A549 (cell line): ENCODE data around the gene TMEM158. TPM values are rescaled to one million over a fixed set of nuclear protein-coding genes. Genes with fewer than 3 reads are reported as not detected.

Experiments
- ATAC-seq, 2 experiments: fragments of 200-7000 bp in 1 of 2; fragments of >200 bp in 1 of 2; cut with Nextera tagmentation in 1 of 2; cut with Tn5 transposase in 1 of 2; 3 replicates each; pipeline versions ENCODE4 v1.8.0 to v1.9.1; 2018 to 2020; ENCODE audit warnings: mild to moderate bottlenecking in 1 of 2, moderate library complexity in 1 of 2
- CTCF ChIA-PET: fragments of 300-600 bp; sonication (Branson Sonifier 250); formaldehyde crosslinking; extraction: SDS; loops from one replicate; lab custom pipeline; 2021; ENCODE audit warnings: antibody characterized with exemption, inconsistent platforms; lab: Yijun Ruan, JAX
- POLR2A ChIA-PET: fragments of 350-600 bp; formaldehyde crosslinking; extraction: SDS; loops from one replicate; lab custom pipeline; 2021; ENCODE audit warnings: antibody characterized with exemption, inconsistent platforms; lab: Yijun Ruan, JAX
- DNase-seq, 2 experiments: peaks; one replicate each; pipeline versions ENCODE4 v3.0.0 to v3.0.0-alpha.2; 2011 to 2016; ENCODE audit warnings: low read depth in 1 of 2, low spot score in 1 of 2
- FAIRE-seq: peaks from 2 replicates; lab custom pipeline; 2011; peaks lifted over from hg19 to GRCh38; lab: Jason Lieb, UNC
- H3K27ac ChIP-seq, 2 experiments: fragments of >200 bp; sonication (Bioruptor Twin); formaldehyde crosslinking; 3 replicates each; pipeline ENCODE4 v1.5.1; 2016 to 2017
- H3K4me1 ChIP-seq: fragments of >200 bp; sonication (Bioruptor Twin); formaldehyde crosslinking; 3 replicates; pipeline ENCODE4 v1.6.1; 2016
- H3K4me2 ChIP-seq: fragments of >200 bp; sonication (Bioruptor Twin); formaldehyde crosslinking; 3 replicates; pipeline ENCODE4 v1.6.1; 2016
- H3K4me3 ChIP-seq: fragments of >200 bp; sonication (Bioruptor Twin); formaldehyde crosslinking; 3 replicates; pipeline ENCODE4 v1.5.1; 2016
- H3K9me3 ChIP-seq: fragments of >200 bp; sonication (Bioruptor Twin); formaldehyde crosslinking; 3 replicates; pipeline ENCODE4 v1.6.1; 2016
- ATOH8 ChIP-seq: fragments of 250-450 bp; sonication (Bioruptor Pico); IDR thresholded peaks from 2 replicates; pipeline ENCODE4 v1.5.0; 2020; ENCODE audit warnings: low read depth, mild to moderate bottlenecking, moderate library complexity
- CBX8 ChIP-seq: fragments of 200-600 bp; sonication (generic); IDR thresholded peaks from 2 replicates; pipeline ENCODE4 v1.6.1; 2016
- CEBPB ChIP-seq, 2 experiments: fragments of >200 bp in 1 of 2; sonication (Bioruptor Twin) in 1 of 2; formaldehyde crosslinking in 1 of 2; IDR thresholded peaks; 2 replicates each; pipeline ENCODE4 v1.6.1; 2012 to 2016
- ESRRA ChIP-seq: fragments of 150-350 bp; IDR thresholded peaks from 2 replicates; pipeline ENCODE4 v1.6.1; 2014; ENCODE audit warnings: mild to moderate bottlenecking, low read length, borderline replicate concordance
- FOSL2 ChIP-seq, 2 experiments: fragments of 450-650 bp in 1 of 2; fragments of >200 bp in 1 of 2; sonication (Bioruptor Twin) in 1 of 2; formaldehyde crosslinking; IDR thresholded peaks; 2 replicates each; pipeline versions ENCODE4 v1.5.0 to v1.6.1; 2016 to 2020; ENCODE audit warnings: mild to moderate bottlenecking in 1 of 2, moderate library complexity in 1 of 2
- FOXS1 ChIP-seq: fragments of 250-450 bp; sonication (Bioruptor Pico); IDR thresholded peaks from 2 replicates; pipeline ENCODE4 v1.5.0; 2020; ENCODE audit warnings: mild to moderate bottlenecking, moderate library complexity
- JUNB ChIP-seq: fragments of >200 bp; sonication (Bioruptor Twin); formaldehyde crosslinking; IDR thresholded peaks from 2 replicates; pipeline ENCODE4 v1.6.1; 2016
- KDM1A ChIP-seq: fragments of 200-600 bp; sonication (generic); IDR thresholded peaks from 2 replicates; pipeline ENCODE4 v1.6.1; 2016; ENCODE audit warnings: low read depth, mild to moderate bottlenecking
- KDM5A ChIP-seq: fragments of 200-600 bp; sonication (generic); IDR thresholded peaks from 2 replicates; pipeline ENCODE4 v1.6.1; 2016; ENCODE audit warnings: antibody characterized with exemption, mild to moderate bottlenecking
- MAFK ChIP-seq: fragments of 450-650 bp; IDR thresholded peaks from 2 replicates; pipeline ENCODE4 v1.6.1; 2014; ENCODE audit not compliant: partially characterized antibody
- MAX ChIP-seq: IDR thresholded peaks from 2 replicates; pipeline ENCODE4 v1.6.1; 2012
- RFX5 ChIP-seq: fragments of 450-650 bp; IDR thresholded peaks from 2 replicates; pipeline ENCODE4 v1.7.1; 2014; ENCODE audit warnings: antibody characterized with exemption, mild to moderate bottlenecking, moderate library complexity
- RNF2 ChIP-seq: fragments of 200-600 bp; sonication (generic); IDR thresholded peaks from 2 replicates; pipeline ENCODE4 v1.6.1; 2016; ENCODE audit warnings: low read depth, mild to moderate bottlenecking, antibody characterized with exemption, moderate library complexity, borderline replicate concordance
- SMC3 ChIP-seq: fragments of >200 bp; sonication (Bioruptor Twin); formaldehyde crosslinking; IDR thresholded peaks from 3 replicates; pipeline ENCODE4 v1.6.1; 2018; ENCODE audit warnings: inconsistent platforms
- SREBF2 ChIP-seq: fragments of 450-650 bp; IDR thresholded peaks from 2 replicates; pipeline ENCODE4 v1.6.1; 2014; ENCODE audit warnings: mild to moderate bottlenecking, moderate library complexity
- TFCP2L1 ChIP-seq: fragments of 250-450 bp; sonication (Bioruptor Pico); IDR thresholded peaks from 2 replicates; pipeline ENCODE4 v1.5.0; 2021; ENCODE audit warnings: mild to moderate bottlenecking
- WGBS: methylation state at CpG from one replicate; pipeline ENCODE4 v1.1.6; 2017; ENCODE audit errors: missing lambda C conversion rate; 5-methylcytosine and 5-hydroxymethylcytosine counted together
- polyA plus RNA-seq, 4 experiments: library from polyadenylated mRNA; depleted of rRNA in 3 of 4; stranded (reverse); fragments of >200 nt; fragmentation: RNase III in 1 of 4; extraction: RNeasy Plus Mini Kit Qiagen cat#74134 plus additional on column Dnase treatment in 1 of 4; gene quantifications; 2 replicates in 3 of 4; 3 replicates in 1 of 4; pipeline ENCODE4 v1.2.3, GENCODE V29; 2011 to 2017
- TF ChIP-seq, protein P1 (sequence below): fragments of 250-450 bp; sonication (Bioruptor Pico); IDR thresholded peaks from 2 replicates; pipeline ENCODE4 v1.5.0; 2021; ENCODE audit warnings: mild to moderate bottlenecking, moderate library complexity, borderline replicate concordance

Gene TMEM158
- polyA plus RNA-seq, 2 of the 4 experiments (the other 2 are of a cell fraction), result 1.8 to 3.4 TPM

DNA sequence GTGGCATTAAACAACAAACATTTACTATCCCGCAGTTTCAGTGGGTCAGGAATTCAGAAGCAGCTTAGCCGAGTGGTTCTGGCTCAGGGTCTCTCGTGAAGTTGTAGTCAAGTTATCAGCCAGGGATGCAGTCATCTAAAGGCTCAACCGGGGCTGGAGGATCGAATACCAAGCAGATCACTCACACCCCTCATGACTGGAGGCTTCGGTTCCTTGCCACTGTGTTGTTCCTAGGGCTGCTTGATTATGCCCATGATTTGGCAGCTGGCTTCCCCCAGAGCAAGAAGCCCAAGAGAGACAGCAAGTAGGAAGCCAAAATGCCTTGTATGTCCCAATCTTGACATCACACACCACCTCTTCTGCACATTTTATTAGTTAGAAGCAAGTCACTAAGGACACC is 46.0 kb downstream of the TMEM158 start:
- ATAC-seq (peak in 1 of 2 experiments; percentile 52; a peak in 3 of 6 replicates), FAIRE-seq (no peak), DNase-seq (no peak)
- TF ChIP-seq FOXS1 (CRISPR knock-in tag), result no peak
- no peak for TF ChIP-seq KDM1A
- no peak for TF ChIP-seq KDM5A
- TF ChIP-seq SREBF2, result no peak
- no peak for TF ChIP-seq RFX5
- no peak for TF ChIP-seq ESRRA
- TF ChIP-seq SMC3, result no peak
- TF ChIP-seq, protein P1, sequence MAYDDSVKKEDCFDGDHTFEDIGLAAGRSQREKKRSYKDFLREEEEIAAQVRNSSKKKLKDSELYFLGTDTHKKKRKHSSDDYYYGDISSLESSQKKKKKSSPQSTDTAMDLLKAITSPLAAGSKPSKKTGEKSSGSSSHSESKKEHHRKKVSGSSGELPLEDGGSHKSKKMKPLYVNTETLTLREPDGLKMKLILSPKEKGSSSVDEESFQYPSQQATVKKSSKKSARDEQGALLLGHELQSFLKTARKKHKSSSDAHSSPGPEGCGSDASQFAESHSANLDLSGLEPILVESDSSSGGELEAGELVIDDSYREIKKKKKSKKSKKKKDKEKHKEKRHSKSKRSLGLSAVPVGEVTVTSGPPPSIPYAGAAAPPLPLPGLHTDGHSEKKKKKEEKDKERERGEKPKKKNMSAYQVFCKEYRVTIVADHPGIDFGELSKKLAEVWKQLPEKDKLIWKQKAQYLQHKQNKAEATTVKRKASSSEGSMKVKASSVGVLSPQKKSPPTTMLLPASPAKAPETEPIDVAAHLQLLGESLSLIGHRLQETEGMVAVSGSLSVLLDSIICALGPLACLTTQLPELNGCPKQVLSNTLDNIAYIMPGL (CRISPR knock-in tag), result no peak
- no peak for TF ChIP-seq RNF2
- TF ChIP-seq MAFK, result no peak
- no peak for TF ChIP-seq TFCP2L1
- WGBS, result 41% methylated on average over 5 of the region's 6 CpGs
- peaks cover 17% of the 10 kb centered on the region for H3K4me1 ChIP-seq
- no peak overlapping the region for H3K4me3 ChIP-seq
- CTCF ChIA-PET, result interaction anchor here (1.2 to 3.1 kb wide), 3 partner anchors 15 to 30 kb away, joined by 3 to 12 read pairs (median 3); no protein-coding TSS in a partner anchor
- POLR2A ChIA-PET, result no interaction called here
- H3K4me2 ChIP-seq, result no peak overlapping the region
- no peaks in the 10 kb centered on the region for H3K9me3 ChIP-seq
- peak overlapping the region in 1 of 2 experiments; percentile 19; a peak in 3 of 6 replicates for H3K27ac ChIP-seq

GRCh38 chr3:45179163-45179562 is 46.9 kb downstream of the TMEM158 start:
- ChIA-PET POLR2A (no interaction called here), CTCF (interaction anchor here (1.0 to 3.1 kb wide), 3 partner anchors 11 to 139 kb away, joined by 3 to 12 read pairs (median 3); no protein-coding TSS in a partner anchor)
- Histone ChIP-seq H3K27ac (peak overlapping the region in 1 of 2 experiments; percentile 42; a peak in 2 of 6 replicates), H3K4me1 (peaks cover 17% of the 10 kb centered on the region), H3K4me3 (no peak overlapping the region), H3K9me3 (no peaks in the 10 kb centered on the region), H3K4me2 (no peak overlapping the region)
- 87% methylated on average over 3 of the region's 3 CpGs for WGBS
- TF ChIP-seq MAX (no peak), ATOH8 (CRISPR knock-in tag) (no peak), SMC3 (no peak), FOSL2 (IDR thresholded peaks at IDR 0.05) (no peak), FOSL2 (CRISPR knock-in tag; IDR thresholded peaks at IDR 0.05) (no peak)
- FAIRE-seq (no peak), ATAC-seq (no peak), DNase-seq (no peak)

DNA sequence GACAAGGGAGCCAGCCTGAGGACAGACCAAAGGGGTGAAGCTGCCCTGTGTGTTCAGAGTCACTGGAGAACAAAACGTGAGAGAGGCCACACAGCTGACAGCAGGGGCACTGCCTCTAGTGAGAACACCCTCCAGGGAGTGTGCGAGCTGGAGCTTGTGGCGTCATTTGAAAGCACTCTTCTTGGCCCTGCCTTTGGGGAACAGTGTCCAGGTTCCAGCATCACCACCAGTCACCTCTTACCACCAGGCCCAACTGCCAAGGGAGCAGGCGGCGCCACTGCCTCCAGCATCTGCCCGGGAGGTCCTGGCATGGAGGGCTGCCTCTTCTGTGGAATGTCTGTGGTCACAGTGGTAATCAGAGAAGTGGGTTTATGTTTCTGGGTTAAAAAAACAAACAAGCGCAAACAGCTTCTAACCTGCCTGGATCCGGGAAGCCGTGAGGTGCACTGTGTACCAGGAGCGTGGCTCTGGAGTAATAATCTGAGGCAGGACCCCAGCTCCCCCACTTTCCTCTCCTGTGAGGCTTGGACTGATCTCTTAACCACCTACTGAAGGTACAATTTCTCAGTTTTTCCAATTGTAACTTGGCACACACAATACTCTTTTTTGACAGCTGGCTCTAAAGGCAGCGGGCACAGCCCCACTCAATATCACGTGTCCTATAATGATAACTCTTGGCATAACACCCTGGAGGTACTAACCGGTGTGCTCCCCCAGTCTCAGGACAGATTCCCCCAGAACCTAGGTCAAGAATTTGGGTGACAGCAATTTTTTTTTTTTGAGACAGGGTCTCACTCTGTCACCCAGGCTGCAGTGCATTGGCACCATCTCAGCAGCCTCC is 47.7 kb downstream of the TMEM158 start:
- no peak overlapping the region for H3K4me3 ChIP-seq
- FAIRE-seq, result no peak
- 0 out of 6 replicates have a peak, but pooled peaks of 1 of the 2 experiments have one; percentile 23 for ATAC-seq
- H3K27ac ChIP-seq, result peak overlapping the region in 1 of 2 experiments; percentile 40; a peak in 2 of 6 replicates
- ChIA-PET CTCF (interaction anchor here (0.6 to 1.0 kb wide), 4 partner anchors 9 to 138 kb away, joined by 3 read pairs; no protein-coding TSS in a partner anchor), POLR2A (no interaction called here)
- H3K4me2 ChIP-seq, result no peak overlapping the region
- WGBS, result 92% methylated on average over 13 of the region's 13 CpGs
- peaks cover 11% of the 10 kb centered on the region for H3K4me1 ChIP-seq
- no peak for TF ChIP-seq CEBPB (IDR thresholded peaks at IDR 0.05)
- no peak for TF ChIP-seq JUNB
- no peak for TF ChIP-seq TFCP2L1
- no peak for TF ChIP-seq CBX8
- DNase-seq, result no peak
- H3K9me3 ChIP-seq, result no peaks in the 10 kb centered on the region
